ENCODE data around the gene CEP131. TPM values are rescaled to one million over a fixed set of nuclear protein-coding genes. Genes with fewer than 3 reads are reported as not detected.

Gene CEP131
- total RNA-seq, 1 donor from 2014 or later, result 6.1 TPM

GRCh38 chr17:81257533-81257932, 34.8 kb upstream of the CEP131 start:
- DNase-seq (ENCODE audit: extremely low spot score in 2 of 2), result no peak
- no peak overlapping the region for H3K4me3 ChIP-seq
- intact Hi-C loops (cut with DNase I), result loop anchor here (10.0 kb wide), 1 partner anchor 337 kb away; no protein-coding TSS in a partner anchor
- TF ChIP-seq CTCF (IDR thresholded peaks at IDR 0.05) (no peak), POLR2AphosphoS5 (IDR thresholded peaks at IDR 0.05; ENCODE audit: insufficient read depth in 1 of 2, low read depth in 1 of 2) (no peak), POLR2A (IDR thresholded peaks at IDR 0.05) (no peak)
- H3K9me3 ChIP-seq, result no peaks in the 10 kb centered on the region
- H3K27me3 ChIP-seq, result no peaks in the 10 kb centered on the region
- H3K27ac ChIP-seq, result no peak overlapping the region
- peaks cover 0 to 32% of the 10 kb centered on the region in 2 donors for H3K36me3 ChIP-seq
- H3K4me1 ChIP-seq, result peaks cover 17% of the 10 kb centered on the region

GRCh38 chr17:81256616-81257015, 33.9 kb upstream of the CEP131 start:
- H3K27ac ChIP-seq, result no peak overlapping the region
- intact Hi-C loops (cut with DNase I), result loop anchor here (10.0 kb wide), 1 partner anchor 338 kb away; no protein-coding TSS in a partner anchor

GRCh38 chr17:81254955-81255717, 32.4 kb upstream of the CEP131 start:
- no peaks in the 10 kb centered on the region for H3K9me3 ChIP-seq
- intact Hi-C loops (cut with DNase I), result loop anchor here (2.0 to 10.0 kb wide), 2 partner anchors 228 to 340 kb away; no protein-coding TSS in a partner anchor
- H3K27ac ChIP-seq, result peak overlapping the region; percentile 17
- H3K27me3 ChIP-seq, result no peaks in the 10 kb centered on the region
- peaks cover 24% of the 10 kb centered on the region for H3K4me1 ChIP-seq
- TF ChIP-seq CTCF (IDR thresholded peaks at IDR 0.05) (peak; percentile 7 to 40 (median 34)), POLR2AphosphoS5 (IDR thresholded peaks at IDR 0.05; ENCODE audit: insufficient read depth in 1 of 2, low read depth in 1 of 2) (peak in 1 of 2 donors; percentile 54), POLR2A (IDR thresholded peaks at IDR 0.05) (no peak)
- peaks cover 0 to 27% of the 10 kb centered on the region in 2 donors for H3K36me3 ChIP-seq
- H3K4me3 ChIP-seq, result no peak overlapping the region
- no peak for DNase-seq (ENCODE audit: extremely low spot score in 2 of 2)

More at GRCh38 chr17:81256616-81257015, 33.9 kb upstream of the CEP131 start:
- H3K4me3 ChIP-seq, result no peak overlapping the region
- H3K4me1 ChIP-seq, result peaks cover 24% of the 10 kb centered on the region
- no peaks in the 10 kb centered on the region for H3K9me3 ChIP-seq
- H3K36me3 ChIP-seq, result peaks cover 0 to 31% of the 10 kb centered on the region in 2 donors
- TF ChIP-seq POLR2A (IDR thresholded peaks at IDR 0.05) (no peak), CTCF (IDR thresholded peaks at IDR 0.05) (no peak), POLR2AphosphoS5 (IDR thresholded peaks at IDR 0.05; ENCODE audit: insufficient read depth in 1 of 2, low read depth in 1 of 2) (no peak)
- no peak for DNase-seq (ENCODE audit: extremely low spot score in 2 of 2)
- H3K27me3 ChIP-seq, result no peaks in the 10 kb centered on the region

- intact Hi-C loops (cut with DNase I), result loop anchor here (2.0 to 10.0 kb wide), 2 partner anchors 229 to 341 kb away; no protein-coding TSS in a partner anchor
- Histone ChIP-seq H3K4me3 (no peak overlapping the region), H3K36me3 (peaks cover 0 to 12% of the 10 kb centered on the region in 2 donors), H3K9me3 (no peaks in the 10 kb centered on the region), H3K27ac (no peak overlapping the region), H3K4me1 (peaks cover 24% of the 10 kb centered on the region), H3K27me3 (no peaks in the 10 kb centered on the region)
- peak; percentile 82 to 97 (median 90) for TF ChIP-seq CTCF (IDR thresholded peaks at IDR 0.05)
- TF ChIP-seq POLR2A (IDR thresholded peaks at IDR 0.05), result no peak
- DNase-seq (ENCODE audit: extremely low spot score in 2 of 2), result no peak
Observed at GRCh38 chr17:81253358-81254131, 30.8 kb upstream of the CEP131 start.

Data from vagina (tissue), 2 donors.